ENCODE data around the gene BABAM2.
"Not testable (repeated sequence)": the region's sequence is repeated elsewhere in the genome, so short reads cannot be mapped to it uniquely, and the experiment has no call there.

BABAM2 gene

GRCh38 chr2:28321426-28321825, 430.9 kb downstream of the BABAM2 start:
- no peak overlapping the region for H3K4me3 ChIP-seq (ENCODE audit: low read depth, low read length)

GRCh38 chr2:28322051-28322450, 431.5 kb downstream of the BABAM2 start:
- H3K4me3 ChIP-seq (ENCODE audit: low read depth, low read length): no peak overlapping the region

GRCh38 chr2:28322456-28322855, 431.9 kb downstream of the BABAM2 start:
- H3K4me3 ChIP-seq (ENCODE audit: low read depth, low read length): no peak overlapping the region

GRCh38 chr2:28322981-28323396, 432.5 kb downstream of the BABAM2 start:
- H3K4me3 ChIP-seq (ENCODE audit: low read depth, low read length): no peak overlapping the region

GRCh38 chr2:28325173-28325566, 434.6 kb downstream of the BABAM2 start:
- H3K4me3 ChIP-seq (ENCODE audit: low read depth, low read length): no peak overlapping the region

- no peak overlapping the region for H3K4me3 ChIP-seq (ENCODE audit: low read depth, low read length)
These were observed 435.3 kb downstream of the BABAM2 start for GRCh38 chr2:28325567-28326468.

- H3K4me3 ChIP-seq (ENCODE audit: low read depth, low read length): no peak overlapping the region
These were observed 435.9 kb downstream of the BABAM2 start for GRCh38 chr2:28326469-28326805.

GRCh38 chr2:28326881-28327505, 436.5 kb downstream of the BABAM2 start:
- H3K4me3 ChIP-seq (ENCODE audit: low read depth, low read length): no peak overlapping the region

GRCh38 chr2:28327581-28327955, 437.0 kb downstream of the BABAM2 start:
- H3K4me3 ChIP-seq (ENCODE audit: low read depth, low read length): no peak overlapping the region

GRCh38 chr2:28327956-28328922, 437.7 kb downstream of the BABAM2 start:
- no peak overlapping the region for H3K4me3 ChIP-seq (ENCODE audit: low read depth, low read length)

- H3K4me3 ChIP-seq (ENCODE audit: low read depth, low read length): no peak overlapping the region
These were observed 438.7 kb downstream of the BABAM2 start for GRCh38 chr2:28329184-28329583.

GRCh38 chr2:28330722-28331121, 440.2 kb downstream of the BABAM2 start:
- not testable (repeated sequence) for H3K4me3 ChIP-seq (ENCODE audit: low read depth, low read length)

GRCh38 chr2:28331797-28332196, 441.3 kb downstream of the BABAM2 start:
- not testable (repeated sequence) for H3K4me3 ChIP-seq (ENCODE audit: low read depth, low read length)

GRCh38 chr2:28332696-28333095, 442.2 kb downstream of the BABAM2 start:
- H3K4me3 ChIP-seq (ENCODE audit: low read depth, low read length): no peak overlapping the region

GRCh38 chr2:28333606-28334526, 443.3 kb downstream of the BABAM2 start:
- no peak overlapping the region for H3K4me3 ChIP-seq (ENCODE audit: low read depth, low read length)

GRCh38 chr2:28334527-28334894, 444.0 kb downstream of the BABAM2 start:
- no peak overlapping the region for H3K4me3 ChIP-seq (ENCODE audit: low read depth, low read length)

- not testable (repeated sequence) for H3K4me3 ChIP-seq (ENCODE audit: low read depth, low read length)
These were observed 444.7 kb downstream of the BABAM2 start for GRCh38 chr2:28335265-28335664.

- no peak overlapping the region for H3K4me3 ChIP-seq (ENCODE audit: low read depth, low read length)
These were observed 445.1 kb downstream of the BABAM2 start for GRCh38 chr2:28335666-28336065.

- H3K4me3 ChIP-seq (ENCODE audit: low read depth, low read length): no peak overlapping the region
These were observed 445.9 kb downstream of the BABAM2 start for GRCh38 chr2:28336264-28336980.

All from iPS-11a (cell line).